ENCODE data around the gene PIK3AP1.

PIK3AP1 gene

DNA sequence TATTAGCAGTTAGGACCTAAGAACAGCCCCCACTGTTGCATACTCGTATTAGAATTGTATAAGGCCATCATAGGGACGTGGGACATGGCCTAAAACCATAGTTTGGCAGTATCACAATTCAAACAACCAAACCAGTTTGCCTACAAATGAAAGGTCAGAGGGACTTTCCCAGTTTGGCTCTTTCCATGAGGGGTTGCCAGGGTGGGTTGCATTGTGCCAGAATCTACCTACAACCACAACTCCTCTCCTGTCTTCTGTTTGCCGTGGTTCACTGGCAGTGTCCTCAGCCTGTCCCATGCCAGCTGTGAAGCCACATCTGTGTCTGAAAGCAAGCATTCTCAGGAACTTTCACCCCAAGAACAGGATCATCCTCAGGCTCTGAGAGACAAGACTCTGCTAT lies 44.5 kb downstream of the PIK3AP1 start:
- TF ChIP-seq, protein P1, sequence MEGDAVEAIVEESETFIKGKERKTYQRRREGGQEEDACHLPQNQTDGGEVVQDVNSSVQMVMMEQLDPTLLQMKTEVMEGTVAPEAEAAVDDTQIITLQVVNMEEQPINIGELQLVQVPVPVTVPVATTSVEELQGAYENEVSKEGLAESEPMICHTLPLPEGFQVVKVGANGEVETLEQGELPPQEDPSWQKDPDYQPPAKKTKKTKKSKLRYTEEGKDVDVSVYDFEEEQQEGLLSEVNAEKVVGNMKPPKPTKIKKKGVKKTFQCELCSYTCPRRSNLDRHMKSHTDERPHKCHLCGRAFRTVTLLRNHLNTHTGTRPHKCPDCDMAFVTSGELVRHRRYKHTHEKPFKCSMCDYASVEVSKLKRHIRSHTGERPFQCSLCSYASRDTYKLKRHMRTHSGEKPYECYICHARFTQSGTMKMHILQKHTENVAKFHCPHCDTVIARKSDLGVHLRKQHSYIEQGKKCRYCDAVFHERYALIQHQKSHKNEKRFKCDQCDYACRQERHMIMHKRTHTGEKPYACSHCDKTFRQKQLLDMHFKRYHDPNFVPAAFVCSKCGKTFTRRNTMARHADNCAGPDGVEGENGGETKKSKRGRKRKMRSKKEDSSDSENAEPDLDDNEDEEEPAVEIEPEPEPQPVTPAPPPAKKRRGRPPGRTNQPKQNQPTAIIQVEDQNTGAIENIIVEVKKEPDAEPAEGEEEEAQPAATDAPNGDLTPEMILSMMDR (IDR thresholded peaks at IDR 0.05; ENCODE audit: low read depth, low read length, missing control alignments): no peak
- no peak overlapping the region for H3K4me3 ChIP-seq (replicated peaks; ENCODE audit: low read depth, low read length)
- DNase-seq (ENCODE audit: extremely low read depth, low read depth): no peak

DNA sequence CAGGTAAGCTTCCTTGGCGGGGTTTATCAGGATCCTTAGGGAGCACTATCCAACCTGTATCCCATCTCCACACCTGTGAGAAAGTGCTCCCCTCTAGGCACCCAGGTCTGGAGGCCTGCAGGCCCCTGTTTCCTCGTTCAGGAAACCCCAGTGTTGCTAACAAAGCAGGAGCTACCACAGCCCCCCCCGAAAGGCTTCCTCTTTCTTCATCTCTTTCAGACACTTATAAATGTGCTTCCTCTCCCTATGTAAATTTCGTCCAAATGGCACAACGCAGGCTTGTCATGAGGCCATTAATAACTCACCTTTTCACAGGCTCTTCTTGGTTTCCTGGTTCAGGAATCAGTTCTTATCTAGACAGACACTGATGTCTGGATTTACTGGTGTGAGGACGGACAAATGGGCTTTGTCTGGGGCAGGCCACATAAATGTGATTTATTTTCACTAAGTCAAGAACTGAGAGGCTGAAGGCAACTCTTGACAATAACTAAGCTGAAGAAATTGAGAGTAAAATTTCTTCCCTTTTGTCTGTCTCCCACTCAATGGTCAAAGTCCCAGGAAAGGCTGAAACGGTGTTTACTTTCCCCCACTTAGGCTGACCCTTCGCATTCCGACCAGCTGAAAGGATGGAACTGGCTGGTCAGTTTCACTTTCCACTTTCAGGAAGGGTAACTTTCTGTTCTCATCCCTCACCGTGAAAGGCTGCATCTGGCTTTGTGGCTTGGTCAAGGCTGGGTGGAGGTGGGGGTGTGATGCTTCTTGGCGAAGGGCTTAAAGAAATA lies 46.8 kb downstream of the PIK3AP1 start:
- no peak for DNase-seq (ENCODE audit: extremely low read depth, low read depth)
- TF ChIP-seq, protein P1 (IDR thresholded peaks at IDR 0.05; ENCODE audit: low read depth, low read length, missing control alignments): no peak
- no peak overlapping the region for H3K4me3 ChIP-seq (replicated peaks; ENCODE audit: low read depth, low read length)

DNA sequence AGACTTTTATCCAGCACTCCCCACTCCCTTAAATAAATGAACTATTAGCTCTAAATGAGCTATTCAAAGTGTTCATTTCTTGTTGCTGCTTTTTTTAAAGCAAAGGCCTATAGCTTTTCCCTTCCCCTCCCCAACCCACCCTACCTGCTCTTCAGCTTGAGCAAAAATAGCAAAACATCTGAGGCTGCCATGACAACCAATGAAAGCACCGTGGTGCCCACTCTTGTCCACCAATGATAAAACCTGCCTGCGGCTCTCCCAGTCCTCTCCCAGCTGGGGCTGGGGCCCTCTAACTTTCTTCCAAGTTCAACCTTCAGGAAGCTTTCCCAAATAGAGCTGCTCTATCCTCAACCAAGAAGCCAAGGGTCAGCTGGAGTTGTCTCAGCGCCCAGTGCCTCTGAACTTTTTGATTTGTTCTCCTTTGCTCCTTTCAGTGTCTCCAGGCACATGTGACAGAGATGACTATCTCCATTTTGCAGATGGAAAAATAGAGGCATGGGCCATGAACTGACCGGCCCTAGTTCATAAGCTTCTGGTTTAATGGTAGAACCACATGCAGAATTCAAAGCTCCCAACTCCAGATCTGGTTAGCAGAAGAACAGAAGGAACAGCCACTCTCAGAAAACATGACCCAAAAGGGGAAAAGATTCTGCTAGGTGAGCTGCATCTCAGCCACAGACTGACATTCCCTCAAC lies 47.7 kb downstream of the PIK3AP1 start:
- TF ChIP-seq, protein P1 (IDR thresholded peaks at IDR 0.05; ENCODE audit: low read depth, low read length, missing control alignments): no peak
- DNase-seq (ENCODE audit: extremely low read depth, low read depth): no peak
- no peak overlapping the region for H3K4me3 ChIP-seq (replicated peaks; ENCODE audit: low read depth, low read length)

DNA sequence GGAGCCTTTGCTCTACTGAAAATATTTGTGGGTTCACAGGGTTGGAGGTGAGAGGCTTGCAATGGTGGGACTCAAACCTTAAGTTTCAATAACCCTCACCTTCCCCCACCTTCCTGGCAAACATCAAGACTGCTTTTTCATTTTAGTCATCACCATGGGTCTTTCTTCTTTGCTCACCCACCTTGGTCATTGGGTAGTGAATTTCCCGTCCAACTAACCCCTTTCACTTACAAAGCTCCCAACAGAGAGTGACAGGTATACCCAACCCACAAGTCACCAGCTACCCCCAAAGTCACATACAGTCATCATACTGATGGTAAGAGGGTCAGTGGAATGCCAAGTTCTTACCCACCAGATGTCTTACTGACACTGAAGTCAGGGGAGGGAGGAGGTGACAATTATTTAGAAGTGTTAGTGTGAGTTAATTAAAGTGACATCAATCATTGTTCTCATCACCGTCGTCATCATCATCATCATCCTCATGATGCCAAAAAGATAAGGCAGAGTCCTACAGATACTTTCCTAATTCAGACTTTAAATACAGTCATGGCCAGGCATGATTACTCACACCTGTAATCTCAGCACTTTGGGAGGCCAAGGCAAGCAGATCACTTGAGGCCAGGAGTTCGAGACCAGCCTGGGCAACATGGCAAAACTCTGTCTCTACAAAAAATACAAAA lies 49.0 kb downstream of the PIK3AP1 start:
- no peak overlapping the region for H3K4me3 ChIP-seq (replicated peaks; ENCODE audit: low read depth, low read length)
- no peak for DNase-seq (ENCODE audit: extremely low read depth, low read depth)
- TF ChIP-seq, protein P1 (IDR thresholded peaks at IDR 0.05; ENCODE audit: low read depth, low read length, missing control alignments): no peak

DNA sequence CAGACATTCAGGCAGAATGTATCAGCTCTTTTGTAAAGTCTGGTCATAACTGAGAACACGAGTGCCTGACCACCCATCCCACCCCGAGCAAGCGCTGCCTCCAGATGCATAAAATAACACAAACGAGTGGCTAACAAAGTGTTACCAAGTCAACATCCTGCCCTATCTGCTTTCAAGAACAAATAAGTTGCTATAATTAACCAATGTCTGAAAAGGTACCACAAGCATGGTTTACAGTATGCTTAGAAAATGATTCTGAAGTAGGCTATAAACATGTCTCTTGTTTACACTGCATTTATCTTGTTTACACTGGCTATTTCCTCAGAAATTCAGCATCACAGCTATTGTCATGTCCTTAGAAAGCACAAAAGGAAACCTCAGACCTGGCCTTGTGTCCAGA lies 49.5 kb downstream of the PIK3AP1 start:
- TF ChIP-seq, protein P1 (IDR thresholded peaks at IDR 0.05; ENCODE audit: low read depth, low read length, missing control alignments): no peak
- no peak overlapping the region for H3K4me3 ChIP-seq (replicated peaks; ENCODE audit: low read depth, low read length)
- DNase-seq (ENCODE audit: extremely low read depth, low read depth): no peak

DNA sequence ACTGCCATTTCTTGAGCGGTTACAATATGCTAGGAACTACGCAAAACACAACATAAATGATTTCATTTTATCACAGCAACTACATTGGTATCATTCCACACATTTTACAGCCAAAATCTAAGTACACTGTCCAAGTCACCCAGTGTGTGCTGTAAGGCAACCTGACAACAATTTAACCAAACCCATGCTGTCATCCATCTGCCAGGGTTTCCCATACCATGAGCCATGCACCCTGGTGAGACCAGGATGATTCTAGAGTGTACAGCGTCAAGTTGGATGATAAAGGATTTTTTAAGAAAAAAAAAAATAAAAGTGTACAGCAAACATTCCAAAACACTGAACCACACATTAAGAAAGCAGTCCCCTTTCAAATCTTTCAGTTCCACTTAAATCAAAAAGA lies 52.9 kb downstream of the PIK3AP1 start:
- no peak overlapping the region for H3K4me3 ChIP-seq (replicated peaks; ENCODE audit: low read depth, low read length)

More for the DNA sequence above, 52.9 kb downstream of the PIK3AP1 start:
- DNase-seq (ENCODE audit: extremely low read depth, low read depth): no peak
- TF ChIP-seq, protein P1 (IDR thresholded peaks at IDR 0.05; ENCODE audit: low read depth, low read length, missing control alignments): no peak

All from HFF-Myc (cell line).